Measurements from ENCODE around the gene AFAP1L1. TPM values are rescaled to one million over a fixed set of nuclear protein-coding genes. Genes with fewer than 3 reads are reported as not detected.

The AFAP1L1 gene
- total RNA-seq, 1 donor from 2014 or later: not detected

- DNase-seq (ENCODE audit: low spot score): no peak
- intact Hi-C loops (cut with micrococcal nuclease): no loop called here
- Mint-ChIP-seq H3K36me3 (ENCODE audit: low read depth) (no peaks in the 10 kb centered on the region), H3K4me1 (ENCODE audit: low read depth) (no peaks in the 10 kb centered on the region), H3K27me3 (ENCODE audit: insufficient read depth) (no peaks in the 10 kb centered on the region), H3K27ac (no peak within 1 kb of the TSS), H3K9me3 (no peaks in the 10 kb centered on the region), H3K4me3 (no peak within 1 kb of the TSS)
Observed at GRCh38 chr5:149379177-149379761, 107.6 kb downstream of the AFAP1L1 start, which contains the start of gene IL17B. Gene IL17B, minus strand, starts transcription at chr5:149379292. Its CDS starts 67 bp downstream, at chr5:149379225.

GRCh38 chr5:149379818-149380374, 108.2 kb downstream of the AFAP1L1 start:
- intact Hi-C loops (cut with micrococcal nuclease): no loop called here
- Mint-ChIP-seq H3K9me3 (no peaks in the 10 kb centered on the region), H3K27ac (no peak overlapping the region), H3K4me3 (no peak overlapping the region), H3K36me3 (ENCODE audit: low read depth) (no peaks in the 10 kb centered on the region), H3K4me1 (ENCODE audit: low read depth) (no peaks in the 10 kb centered on the region), H3K27me3 (ENCODE audit: insufficient read depth) (no peaks in the 10 kb centered on the region)
- DNase-seq (ENCODE audit: low spot score): no peak

GRCh38 chr5:149380466-149381121, 108.9 kb downstream of the AFAP1L1 start:
- Mint-ChIP-seq H3K27me3 (ENCODE audit: insufficient read depth) (no peaks in the 10 kb centered on the region), H3K4me3 (no peak overlapping the region), H3K9me3 (no peaks in the 10 kb centered on the region), H3K27ac (no peak overlapping the region), H3K36me3 (ENCODE audit: low read depth) (no peaks in the 10 kb centered on the region), H3K4me1 (ENCODE audit: low read depth) (no peaks in the 10 kb centered on the region)
- intact Hi-C loops (cut with micrococcal nuclease): no loop called here
- no peak for DNase-seq (ENCODE audit: low spot score)

GRCh38 chr5:149381261-149381985, 109.8 kb downstream of the AFAP1L1 start:
- no peak for DNase-seq (ENCODE audit: low spot score)
- Mint-ChIP-seq H3K36me3 (ENCODE audit: low read depth) (no peaks in the 10 kb centered on the region), H3K4me3 (no peak overlapping the region), H3K4me1 (ENCODE audit: low read depth) (no peaks in the 10 kb centered on the region), H3K27me3 (ENCODE audit: insufficient read depth) (peaks cover 2% of the 10 kb centered on the region), H3K27ac (no peak overlapping the region), H3K9me3 (no peaks in the 10 kb centered on the region)
- intact Hi-C loops (cut with micrococcal nuclease): no loop called here

GRCh38 chr5:149381986-149382338, 110.3 kb downstream of the AFAP1L1 start:
- peak; percentile 59 for DNase-seq (ENCODE audit: low spot score)
- H3K4me3 Mint-ChIP-seq: no peak overlapping the region
- H3K27ac Mint-ChIP-seq: no peak overlapping the region
- H3K9me3 Mint-ChIP-seq: no peaks in the 10 kb centered on the region
- H3K36me3 Mint-ChIP-seq (ENCODE audit: low read depth): no peaks in the 10 kb centered on the region
- intact Hi-C loops (cut with micrococcal nuclease): loop anchor here (1.0 kb wide), 2 partner anchors 52 to 182 kb away; no protein-coding TSS in a partner anchor
- peaks cover 2% of the 10 kb centered on the region for H3K27me3 Mint-ChIP-seq (ENCODE audit: insufficient read depth)
- no peaks in the 10 kb centered on the region for H3K4me1 Mint-ChIP-seq (ENCODE audit: low read depth)

GRCh38 chr5:149382517-149383220, 111.0 kb downstream of the AFAP1L1 start:
- H3K9me3 Mint-ChIP-seq: no peaks in the 10 kb centered on the region
- H3K36me3 Mint-ChIP-seq (ENCODE audit: low read depth): no peaks in the 10 kb centered on the region
- no peak overlapping the region for H3K27ac Mint-ChIP-seq
- no peak overlapping the region for H3K4me3 Mint-ChIP-seq
- intact Hi-C loops (cut with micrococcal nuclease): loop anchor here (1.0 kb wide), 2 partner anchors 52 to 182 kb away; no protein-coding TSS in a partner anchor
- H3K4me1 Mint-ChIP-seq (ENCODE audit: low read depth): no peaks in the 10 kb centered on the region
- DNase-seq (ENCODE audit: low spot score): no peak
- H3K27me3 Mint-ChIP-seq (ENCODE audit: insufficient read depth): peaks cover 2% of the 10 kb centered on the region

- Mint-ChIP-seq H3K4me3 (no peak overlapping the region), H3K36me3 (ENCODE audit: low read depth) (no peaks in the 10 kb centered on the region), H3K4me1 (ENCODE audit: low read depth) (no peaks in the 10 kb centered on the region), H3K9me3 (no peaks in the 10 kb centered on the region), H3K27me3 (ENCODE audit: insufficient read depth) (peaks cover 3% of the 10 kb centered on the region), H3K27ac (no peak overlapping the region)
- DNase-seq (ENCODE audit: low spot score): no peak
- intact Hi-C loops (cut with micrococcal nuclease): no loop called here
Observed at GRCh38 chr5:149383399-149383798, 111.7 kb downstream of the AFAP1L1 start.

- Mint-ChIP-seq H3K27ac (no peak overlapping the region), H3K4me3 (no peak overlapping the region), H3K9me3 (no peaks in the 10 kb centered on the region), H3K4me1 (ENCODE audit: low read depth) (no peaks in the 10 kb centered on the region), H3K36me3 (ENCODE audit: low read depth) (no peaks in the 10 kb centered on the region), H3K27me3 (ENCODE audit: insufficient read depth) (peaks cover 13% of the 10 kb centered on the region)
- no peak for DNase-seq (ENCODE audit: low spot score)
- intact Hi-C loops (cut with micrococcal nuclease): no loop called here
Observed at GRCh38 chr5:149386166-149386565, 114.5 kb downstream of the AFAP1L1 start.

GRCh38 chr5:149387081-149387631, 115.5 kb downstream of the AFAP1L1 start:
- H3K27me3 Mint-ChIP-seq (ENCODE audit: insufficient read depth): peaks cover 13% of the 10 kb centered on the region
- intact Hi-C loops (cut with micrococcal nuclease): no loop called here

GRCh38 chr5:149387982-149388381, 116.3 kb downstream of the AFAP1L1 start:
- Mint-ChIP-seq H3K4me1 (ENCODE audit: low read depth) (no peaks in the 10 kb centered on the region), H3K27ac (no peak overlapping the region), H3K27me3 (ENCODE audit: insufficient read depth) (peaks cover 13% of the 10 kb centered on the region), H3K4me3 (no peak overlapping the region), H3K36me3 (ENCODE audit: low read depth) (no peaks in the 10 kb centered on the region), H3K9me3 (no peaks in the 10 kb centered on the region)
- no peak for DNase-seq (ENCODE audit: low spot score)
- intact Hi-C loops (cut with micrococcal nuclease): no loop called here

More at GRCh38 chr5:149387081-149387631, 115.5 kb downstream of the AFAP1L1 start:
- no peaks in the 10 kb centered on the region for H3K4me1 Mint-ChIP-seq (ENCODE audit: low read depth)
- DNase-seq (ENCODE audit: low spot score): no peak
- no peak overlapping the region for H3K27ac Mint-ChIP-seq
- H3K4me3 Mint-ChIP-seq: no peak overlapping the region
- no peaks in the 10 kb centered on the region for H3K9me3 Mint-ChIP-seq
- no peaks in the 10 kb centered on the region for H3K36me3 Mint-ChIP-seq (ENCODE audit: low read depth)

- H3K9me3 Mint-ChIP-seq: no peaks in the 10 kb centered on the region
- peaks cover 13% of the 10 kb centered on the region for H3K27me3 Mint-ChIP-seq (ENCODE audit: insufficient read depth)
- H3K4me3 Mint-ChIP-seq: no peak overlapping the region
- DNase-seq (ENCODE audit: low spot score): no peak
- H3K27ac Mint-ChIP-seq: no peak overlapping the region
- H3K4me1 Mint-ChIP-seq (ENCODE audit: low read depth): no peaks in the 10 kb centered on the region
- intact Hi-C loops (cut with micrococcal nuclease): no loop called here
- H3K36me3 Mint-ChIP-seq (ENCODE audit: low read depth): no peaks in the 10 kb centered on the region
Observed at GRCh38 chr5:149388498-149389190, 117.0 kb downstream of the AFAP1L1 start.

Data from activated T-helper 1 cell treated with anti-CD3 and anti-CD28 coated beads, Interleukin-12 subunit alpha, Interleukin-12 subunit beta, Interleukin-2, Interleukin-4 antibody, amounts not matched to agents 30 ng/mL and 10 ng/mL and 1 ng/mL, durations not matched to agents 14 hours and 24 hours and 36 hours (primary cell).